MCF 10A (cell line): ENCODE data around the gene HOXA7. TPM values are rescaled to one million over a fixed set of nuclear protein-coding genes. Genes with fewer than 3 reads are reported as not detected.

ENCODE experiments used
- BruUV-seq: library from RNA; stranded (reverse); fragments of 400-500 nt; replicated peaks from 2 replicates; lab custom pipeline; 2021; lab: Mats Ljungman, UMichigan
- CTCF ChIA-PET: fragments of 300-600 bp; sonication (Branson Sonifier 250); formaldehyde crosslinking; extraction: SDS; loops from one replicate; lab custom pipeline; 2021; ENCODE audit warnings: antibody characterized with exemption, inconsistent platforms; lab: Yijun Ruan, JAX
- POLR2A ChIA-PET: fragments of 300-600, 350-650 bp; sonication (Branson Sonifier 250); formaldehyde crosslinking; extraction: SDS; loops from one replicate; lab custom pipeline; 2020; ENCODE audit warnings: antibody characterized with exemption, inconsistent platforms; lab: Yijun Ruan, JAX
- DNase-seq: peaks from one replicate; pipeline ENCODE4 v3.0.0-alpha.2; 2018; ENCODE audit not compliant: unreplicated experiment
- H3K27ac Mint-ChIP-seq: one replicate; pipeline ENCODE4 v1.8.0; 2022; ENCODE audit warnings: mild to moderate bottlenecking, low read depth, mixed read lengths; ENCODE audit not compliant: unreplicated experiment
- H3K27me3 Mint-ChIP-seq: one replicate; pipeline ENCODE4 v1.8.0; 2022; ENCODE audit warnings: mixed read lengths; ENCODE audit not compliant: insufficient read depth, unreplicated experiment
- H3K36me3 Mint-ChIP-seq: one replicate; pipeline ENCODE4 v1.8.0; 2022; ENCODE audit warnings: mild to moderate bottlenecking, moderate library complexity, mixed read lengths; ENCODE audit not compliant: insufficient read depth, unreplicated experiment
- H3K4me1 Mint-ChIP-seq: one replicate; pipeline ENCODE4 v1.8.0; 2022; ENCODE audit warnings: mixed read lengths; ENCODE audit not compliant: insufficient read depth, unreplicated experiment
- H3K4me3 Mint-ChIP-seq: one replicate; pipeline ENCODE4 v1.8.0; 2022; ENCODE audit warnings: mild to moderate bottlenecking, moderate library complexity, mixed read lengths; ENCODE audit not compliant: unreplicated experiment
- H3K9me3 Mint-ChIP-seq: one replicate; pipeline ENCODE4 v1.8.0; 2022; ENCODE audit warnings: mixed read lengths; ENCODE audit not compliant: unreplicated experiment
- intact Hi-C: fragments of 100-400 bp; cut with micrococcal nuclease; formaldehyde crosslinking; loops from 2 replicates; pipeline ENCODE4 v1.14.1; 2022
- total RNA-seq: library from RNA; stranded (reverse); gene quantifications from 2 replicates; pipeline ENCODE4 v1.2.3, GENCODE V29; 2022
- TF ChIP-seq, protein P1 (sequence below): fragments of 200-600 bp; IDR thresholded peaks from one replicate; pipeline ENCODE4 v1.8.0; 2022; ENCODE audit warnings: antibody characterized with exemption, mild to moderate bottlenecking; ENCODE audit not compliant: unreplicated experiment

The HOXA7 gene
- total RNA-seq, 1 experiment from 2014 or later, result 0.44 TPM

- no peak overlapping the region for H3K4me3 Mint-ChIP-seq
- no peaks in the 10 kb centered on the region for H3K27me3 Mint-ChIP-seq
- POLR2A ChIA-PET, result interaction anchor here (0.6 to 3.2 kb wide), 5 partner anchors 9 to 270 kb away, joined by 3 to 60 read pairs (median 13); partner anchors contain the start of genes HOXA5 and HOXA9
- no TSS peak for BruUV-seq
- CTCF ChIA-PET, result interaction anchor here (0.6 to 4.5 kb wide), 2 partner anchors 18 to 36 kb away, joined by 3 to 19 read pairs; no protein-coding TSS in a partner anchor
- intact Hi-C loops, result no loop called here
- no peaks in the 10 kb centered on the region for H3K9me3 Mint-ChIP-seq
- H3K4me1 Mint-ChIP-seq, result peaks cover 44% of the 10 kb centered on the region
- TF ChIP-seq, protein P1, sequence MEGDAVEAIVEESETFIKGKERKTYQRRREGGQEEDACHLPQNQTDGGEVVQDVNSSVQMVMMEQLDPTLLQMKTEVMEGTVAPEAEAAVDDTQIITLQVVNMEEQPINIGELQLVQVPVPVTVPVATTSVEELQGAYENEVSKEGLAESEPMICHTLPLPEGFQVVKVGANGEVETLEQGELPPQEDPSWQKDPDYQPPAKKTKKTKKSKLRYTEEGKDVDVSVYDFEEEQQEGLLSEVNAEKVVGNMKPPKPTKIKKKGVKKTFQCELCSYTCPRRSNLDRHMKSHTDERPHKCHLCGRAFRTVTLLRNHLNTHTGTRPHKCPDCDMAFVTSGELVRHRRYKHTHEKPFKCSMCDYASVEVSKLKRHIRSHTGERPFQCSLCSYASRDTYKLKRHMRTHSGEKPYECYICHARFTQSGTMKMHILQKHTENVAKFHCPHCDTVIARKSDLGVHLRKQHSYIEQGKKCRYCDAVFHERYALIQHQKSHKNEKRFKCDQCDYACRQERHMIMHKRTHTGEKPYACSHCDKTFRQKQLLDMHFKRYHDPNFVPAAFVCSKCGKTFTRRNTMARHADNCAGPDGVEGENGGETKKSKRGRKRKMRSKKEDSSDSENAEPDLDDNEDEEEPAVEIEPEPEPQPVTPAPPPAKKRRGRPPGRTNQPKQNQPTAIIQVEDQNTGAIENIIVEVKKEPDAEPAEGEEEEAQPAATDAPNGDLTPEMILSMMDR, result no peak
- no peak for DNase-seq
- H3K27ac Mint-ChIP-seq, result peak overlapping the region; percentile 95
- H3K36me3 Mint-ChIP-seq, result peaks cover 7% of the 10 kb centered on the region
Measured at GRCh38 chr7:27132978-27133377, 23.5 kb downstream of the HOXA7 start.

- ChIA-PET POLR2A (interaction anchor here (0.6 to 3.2 kb wide), 9 partner anchors 9 to 441 kb away, joined by 3 to 60 read pairs (median 6); partner anchors contain the start of genes HOXA5, HOXA9 and SKAP2), CTCF (interaction anchor here (1.5 to 4.5 kb wide), 5 partner anchors 12 to 450 kb away, joined by 6 to 19 read pairs (median 10); no protein-coding TSS in a partner anchor)
- no peak overlapping the region for H3K27ac Mint-ChIP-seq
- TF ChIP-seq, protein P1, result no peak
- DNase-seq, result no peak
- no peaks in the 10 kb centered on the region for H3K27me3 Mint-ChIP-seq
- no peaks in the 10 kb centered on the region for H3K9me3 Mint-ChIP-seq
- H3K36me3 Mint-ChIP-seq, result peaks cover 7% of the 10 kb centered on the region
- intact Hi-C loops, result no loop called here
- H3K4me1 Mint-ChIP-seq, result peaks cover 39% of the 10 kb centered on the region
- H3K4me3 Mint-ChIP-seq, result peak overlapping the region; percentile 12
- BruUV-seq, result no TSS peak
Measured at GRCh38 chr7:27132214-27132613, 24.3 kb downstream of the HOXA7 start.

DNA sequence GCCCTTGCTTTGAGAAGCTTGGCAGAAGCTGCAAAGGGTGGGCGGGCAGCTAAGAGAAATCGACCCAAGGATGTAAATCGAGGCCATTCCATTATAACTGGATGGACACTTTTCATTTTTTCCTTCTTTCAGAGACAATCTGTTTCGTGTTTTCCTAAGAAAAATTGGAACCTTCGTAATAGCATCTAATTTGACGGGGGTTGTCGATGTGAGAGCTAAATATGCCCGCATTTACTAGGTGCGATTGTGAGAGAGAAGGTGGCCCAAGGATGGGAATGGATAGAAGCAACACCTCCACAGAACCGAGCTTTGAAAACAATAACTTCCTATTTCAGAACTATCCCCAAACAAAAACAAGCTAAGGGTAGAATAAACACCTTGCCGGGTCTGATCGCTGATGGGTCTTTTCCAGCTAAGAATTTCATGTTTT, 25.1 kb downstream of the HOXA7 start:
- BruUV-seq, result no TSS peak
- ChIA-PET POLR2A (interaction anchor here (0.6 to 3.2 kb wide), 17 partner anchors 10 to 927 kb away, joined by 3 to 60 read pairs (median 4); partner anchors contain the start of genes HOXA5 and SKAP2), CTCF (interaction anchor here (0.6 to 4.5 kb wide), 12 partner anchors 9 to 449 kb away, joined by 3 to 19 read pairs (median 5); no protein-coding TSS in a partner anchor)
- Mint-ChIP-seq H3K27ac (peak overlapping the region; percentile 51), H3K9me3 (no peaks in the 10 kb centered on the region), H3K4me1 (peaks cover 38% of the 10 kb centered on the region), H3K27me3 (no peaks in the 10 kb centered on the region), H3K4me3 (peak overlapping the region; percentile 80), H3K36me3 (peaks cover 7% of the 10 kb centered on the region)
- intact Hi-C loops, result no loop called here
- TF ChIP-seq, protein P1, result no peak
- DNase-seq, result no peak
